Astrocyte (in vitro differentiated cells and primary cell): ENCODE measurements around the gene DNAH17.

ENCODE experiments used
- CTCF ChIP-seq: IDR thresholded peaks from 2 replicates; pipeline ENCODE4 v1.5.1; 2011; ENCODE audit warnings: low read depth, mild to moderate bottlenecking, inconsistent platforms, low read length, moderate library complexity; ENCODE audit not compliant: insufficient read depth
- EZH2 ChIP-seq: IDR thresholded peaks from 2 replicates; pipeline ENCODE4 v1.6.1; 2012; ENCODE audit warnings: mild to moderate bottlenecking, low read length, inconsistent platforms; ENCODE audit not compliant: insufficient read depth

GRCh38 chr17:78623541-78623940 is 46.3 kb upstream of the DNAH17 start:
- TF ChIP-seq CTCF (no peak), EZH2 (no peak)
